ENCODE data around the gene ATP8B1. TPM values are rescaled to one million over a fixed set of nuclear protein-coding genes. Genes with fewer than 3 reads are reported as not detected.

The ATP8B1 gene
- total and polyA plus RNA-seq, 2 of the 8 experiments (the other 6 are each of a cell fraction or from before 2014, with no cell fraction given), result 1.1 to 4.6 TPM

- ChIA-PET CTCF (ENCODE audit: partially characterized antibody) (interaction anchor here (1.1 kb wide), 1 partner anchor 132 kb away, joined by 3 read pairs; no protein-coding TSS in a partner anchor), POLR2A (ENCODE audit: partially characterized antibody) (no interaction called here)
- H3K79me2 ChIP-seq (ENCODE audit: control insufficient read depth in 1 of 2, insufficient read depth in 2 of 2, low read length in 2 of 2), result no peaks in the 10 kb centered on the region
- no peak overlapping the region for H3K27ac ChIP-seq (ENCODE audit: low read depth, low read length)
- no peaks in the 10 kb centered on the region for H3K9me3 ChIP-seq (ENCODE audit: insufficient read depth in 2 of 2, low read depth in 1 of 2, low read length in 1 of 2)
- no peak overlapping the region for H3K14ac ChIP-seq (ENCODE audit: insufficient read length)
- no peak overlapping the region for H3K56ac ChIP-seq (replicated peaks; ENCODE audit: insufficient read length, low read depth, low read length)
- no peaks in the 10 kb centered on the region for H3K36me3 ChIP-seq (ENCODE audit: control insufficient read depth in 2 of 4, insufficient read depth in 4 of 4, low read length in 3 of 4)
- H2BK20ac ChIP-seq (ENCODE audit: low read length), result no peak overlapping the region
- FAIRE-seq, result no peak
- H3K9ac ChIP-seq (replicated peaks in 1 of 4; ENCODE audit: extremely low read depth in 1 of 4, low read depth in 3 of 4, low read length in 3 of 4), result no peak overlapping the region
- H4K5ac ChIP-seq (ENCODE audit: insufficient read length, low read depth, low read length), result no peak overlapping the region
- no peak overlapping the region for H2BK120ac ChIP-seq (replicated peaks; ENCODE audit: low read depth, low read length)
- no peaks in the 10 kb centered on the region for H3K23me2 ChIP-seq (ENCODE audit: low read depth, low read length)
- H3K4ac ChIP-seq (replicated peaks; ENCODE audit: insufficient read length, low read depth, low read length), result no peak overlapping the region
- TF ChIP-seq RAD21 (IDR thresholded peaks at IDR 0.05 in 1 of 2, conservative IDR thresholded peaks at IDR 0.05 in 1 of 2; ENCODE audit: low read depth in 2 of 2, low read length in 2 of 2) (no peak), GABPA (IDR thresholded peaks at IDR 0.05; ENCODE audit: borderline replicate concordance, insufficient read depth, low read length) (no peak), NRF1 (IDR thresholded peaks at IDR 0.05; ENCODE audit: low read depth, low read length) (no peak), CREB1 (IDR thresholded peaks at IDR 0.05) (no peak), CBX5 (IDR thresholded peaks at IDR 0.05; ENCODE audit: low read depth, low read length) (no peak), CEBPB (IDR thresholded peaks at IDR 0.05; ENCODE audit: low read depth, low read length) (no peak), TBP (IDR thresholded peaks at IDR 0.05; ENCODE audit: low read depth, low read length) (no peak), SAP30 (IDR thresholded peaks at IDR 0.05; ENCODE audit: insufficient read depth, insufficient replicate concordance, low read length) (no peak)
- no peak overlapping the region for H3K23ac ChIP-seq (ENCODE audit: insufficient read length)
- no peaks in the 10 kb centered on the region; the same call in 1 of the 2 replicates for H3K79me1 ChIP-seq (ENCODE audit: low read depth, low read length)
- H3K18ac ChIP-seq (ENCODE audit: extremely low read depth, low read length), result no peak overlapping the region; the same call in 1 of the 2 replicates
- no peaks in the 10 kb centered on the region for H3K27me3 ChIP-seq (replicated peaks in 1 of 4; ENCODE audit: control insufficient read depth in 3 of 4, extremely low read depth in 1 of 4, insufficient read depth in 3 of 4, low read length in 3 of 4)
- H3K4me2 ChIP-seq (ENCODE audit: insufficient read depth in 1 of 2, low read depth in 2 of 2, low read length in 2 of 2), result no peak overlapping the region
- 100% methylated on average over 3 of the region's 3 CpGs; no CpG with 5 or more reads in 1 of the 2 experiments for WGBS, 2 experiments (ENCODE audit: extremely low coverage in 1 of 2, insufficient coverage in 1 of 2, insufficient read length in 1 of 2, insufficient replicate concordance in 2 of 2, low coverage in 1 of 2, low lambda C conversion rate in 2 of 2, missing lambda C conversion rate in 1 of 2)
- H2AFZ ChIP-seq (ENCODE audit: low read length), result no peak overlapping the region
- no peak overlapping the region for H2BK15ac ChIP-seq (ENCODE audit: low read length)
- no peak overlapping the region for H2BK12ac ChIP-seq (ENCODE audit: low read depth, low read length)
- H4K20me1 ChIP-seq (replicated peaks in 1 of 2; ENCODE audit: control insufficient read depth in 1 of 2, insufficient read depth in 2 of 2, low read length in 2 of 2), result no peaks in the 10 kb centered on the region
- no peak overlapping the region for H3K4me3 ChIP-seq (ENCODE audit: extremely low read depth in 1 of 4, insufficient read depth in 2 of 4, low read depth in 3 of 4, low read length in 4 of 4)
- H2AK5ac ChIP-seq (ENCODE audit: low read depth, low read length), result 0 out of 2 replicates have a peak overlapping the region, but pooled peaks have one; percentile 53
- H4K8ac ChIP-seq (ENCODE audit: extremely low read depth, insufficient read depth, low read length), result no peak overlapping the region
- H2BK5ac ChIP-seq (ENCODE audit: low read depth, low read length), result no peak overlapping the region
- H4K91ac ChIP-seq (replicated peaks; ENCODE audit: insufficient read length, low read length), result no peak overlapping the region
- no peak for DNase-seq (ENCODE audit: low read depth in 1 of 2, low spot score in 2 of 2)
- H3K4me1 ChIP-seq (replicated peaks in 1 of 4; ENCODE audit: control insufficient read depth in 3 of 4, insufficient read depth in 4 of 4, low read length in 3 of 4), result peaks cover 0 to 7% (median 4%) of the 10 kb centered on the region in 4 experiments; a peak in 3 of 7 replicates
Observed at GRCh38 chr18:57776354-57776753, 26.8 kb downstream of the ATP8B1 start.

Data from H1 (cell line).